Transverse colon (tissue), 4 donors: ENCODE results near the gene PODN. TPM values are rescaled to one million over a fixed set of nuclear protein-coding genes. Genes with fewer than 3 reads are reported as not detected.

Source experiments
- DNase-seq: peaks from one replicate; pipeline ENCODE4 v3.0.0-alpha.2; 2019
- H3K27ac ChIP-seq, 4 donors: fragments of 200-600 bp; sonication (generic); 2 replicates each; pipeline ENCODE4 v1.5.1; 2016 to 2018; ENCODE audit warnings: inconsistent platforms in 4 of 4
- H3K27me3 ChIP-seq: fragments of 200-600 bp; sonication (generic); 2 replicates; pipeline ENCODE4 v1.5.1; 2017; ENCODE audit warnings: inconsistent platforms
- H3K36me3 ChIP-seq, 4 donors: fragments of 200-600 bp; sonication (generic); 2 replicates each; pipeline ENCODE4 v1.5.1; 2017 to 2019; ENCODE audit warnings: inconsistent platforms in 4 of 4
- H3K4me1 ChIP-seq, 4 donors: fragments of 200-600 bp; sonication (generic); 2 replicates each; pipeline ENCODE4 v1.5.1; 2017 to 2020; ENCODE audit warnings: inconsistent platforms in 4 of 4
- H3K4me3 ChIP-seq, 4 donors: fragments of 200-600 bp; sonication (generic); 1 replicate in 1 of 4; 2 replicates in 3 of 4; pipeline versions ENCODE4 v1.5.1 to v1.6.1; 2017 to 2019; ENCODE audit warnings: inconsistent platforms in 4 of 4
- H3K9me3 ChIP-seq, 2 donors: fragments of 200-600 bp; sonication (generic); 2 replicates each; pipeline ENCODE4 v1.5.1; 2017 to 2019; ENCODE audit warnings: inconsistent platforms in 2 of 2
- EP300 ChIP-seq: sonication (generic); formaldehyde crosslinking; IDR thresholded peaks from one replicate; pipeline ENCODE4 v1.6.1; 2017; ENCODE audit warnings: antibody characterized with exemption, low read depth
- POLR2A ChIP-seq: fragments of 450-650 bp; IDR thresholded peaks from one replicate; pipeline ENCODE4 v1.6.1; 2016; ENCODE audit warnings: antibody characterized with exemption, mild to moderate bottlenecking, moderate library complexity
- POLR2AphosphoS5 ChIP-seq, 3 donors: sonication (generic); formaldehyde crosslinking; IDR thresholded peaks; one replicate each; pipeline ENCODE4 v1.6.1; 2016; ENCODE audit warnings: antibody characterized with exemption in 3 of 3
- WGBS, 2 donors: methylation state at CpG; one replicate each; pipeline ENCODE4 v1.1.5; 2018; ENCODE audit warnings: low coverage in 1 of 2; 5-methylcytosine and 5-hydroxymethylcytosine counted together
- in situ Hi-C, 4 donors: fragments of 200-750 bp; cut with MboI; loops; one replicate each; pipeline versions ENCODE4 v1.15.0 to v1.15.1; 2017; ENCODE audit warnings: low sequenced_read_pairs in 3 of 4, low pct_ligation_motif_present in 1 of 4, low pct_unique_long_range_greater_than_20kb in 1 of 4
- intact Hi-C: fragments of 100-400 bp; cut with DNase I; formaldehyde crosslinking; loops from one replicate; pipeline ENCODE4 v1.15.1; 2023; ENCODE audit warnings: low total_unique reads
- total RNA-seq, 4 donors: library from RNA; depleted of rRNA; stranded (reverse); fragments of >200 nt; gene quantifications; one replicate each; pipeline ENCODE4 v1.1.0, GENCODE V29; 2016
- TF ChIP-seq, protein P1 (sequence below), 5 experiments: fragments of 200-600 bp in 3 of 5; fragments of 450-650 bp in 2 of 5; sonication (generic) in 3 of 5; IDR thresholded peaks; 1 replicate in 2 of 5; 2 replicates in 3 of 5; pipeline ENCODE4 v1.5.1; 2016 to 2017; ENCODE audit warnings: antibody characterized with exemption in 5 of 5, inconsistent platforms in 3 of 5, mild to moderate bottlenecking in 2 of 5, moderate library complexity in 1 of 5

The PODN gene
- total RNA-seq, 4 donors from 2014 or later, result 29.4 to 43.6 (median 35.6) TPM

DNA sequence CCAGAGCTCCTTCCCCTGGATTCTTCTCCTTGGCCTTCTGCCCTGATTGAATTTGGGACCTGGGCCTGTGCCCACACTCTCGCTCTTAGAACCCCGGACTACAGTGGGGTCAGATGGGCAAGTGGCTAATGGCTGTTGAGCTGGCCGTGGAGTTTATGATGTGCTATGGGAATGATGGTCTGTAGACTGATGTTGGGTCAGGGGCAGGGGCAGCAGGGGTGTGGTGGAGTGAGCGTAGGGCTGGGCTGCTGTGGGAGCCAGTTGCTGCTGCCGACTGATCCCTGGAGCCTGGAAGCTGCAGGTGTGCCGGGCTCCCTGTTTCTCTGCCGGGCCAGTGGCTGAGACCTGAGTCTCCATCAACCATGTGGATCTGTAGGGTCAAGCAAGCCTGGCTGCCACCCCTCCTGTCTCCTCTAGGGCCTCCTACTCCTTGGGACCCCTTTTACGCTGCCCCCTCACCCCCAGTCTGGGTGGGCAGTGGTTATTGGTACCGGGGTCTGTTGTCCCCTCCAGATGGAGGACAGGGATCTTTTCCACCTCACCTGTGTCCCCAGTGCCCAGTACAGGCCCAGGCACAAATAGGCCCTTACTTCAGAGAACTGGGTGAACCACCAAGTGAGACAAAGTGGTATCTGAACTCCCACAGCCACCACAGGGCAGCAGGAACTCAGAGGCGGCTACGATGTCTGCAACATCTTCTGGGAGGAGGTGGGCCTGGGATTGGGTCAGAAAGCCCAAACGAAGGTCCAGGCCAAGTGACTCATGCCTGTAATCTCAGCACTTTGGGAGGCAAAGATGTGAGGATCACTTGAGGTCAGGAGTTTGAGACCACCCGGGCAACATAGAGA, 5.1 kb downstream of the PODN start:
- intact Hi-C loops (loop anchor here (10.0 kb wide), 1 partner anchor 52 kb away; no protein-coding TSS in a partner anchor), in situ Hi-C loops (no loop called here)
- Histone ChIP-seq H3K9me3 (no peaks in the 10 kb centered on the region), H3K27me3 (peaks cover 18% of the 10 kb centered on the region), H3K27ac (peak overlapping the region in 2 of 4 donors; percentile 4 to 19), H3K36me3 (no peaks in the 10 kb centered on the region), H3K4me1 (peaks cover 0 to 8% (median 5%) of the 10 kb centered on the region in 4 donors), H3K4me3 (no peak overlapping the region)
- TF ChIP-seq POLR2AphosphoS5 (IDR thresholded peaks at IDR 0.05) (no peak), EP300 (no peak), POLR2A (no peak)
- TF ChIP-seq, protein P1, sequence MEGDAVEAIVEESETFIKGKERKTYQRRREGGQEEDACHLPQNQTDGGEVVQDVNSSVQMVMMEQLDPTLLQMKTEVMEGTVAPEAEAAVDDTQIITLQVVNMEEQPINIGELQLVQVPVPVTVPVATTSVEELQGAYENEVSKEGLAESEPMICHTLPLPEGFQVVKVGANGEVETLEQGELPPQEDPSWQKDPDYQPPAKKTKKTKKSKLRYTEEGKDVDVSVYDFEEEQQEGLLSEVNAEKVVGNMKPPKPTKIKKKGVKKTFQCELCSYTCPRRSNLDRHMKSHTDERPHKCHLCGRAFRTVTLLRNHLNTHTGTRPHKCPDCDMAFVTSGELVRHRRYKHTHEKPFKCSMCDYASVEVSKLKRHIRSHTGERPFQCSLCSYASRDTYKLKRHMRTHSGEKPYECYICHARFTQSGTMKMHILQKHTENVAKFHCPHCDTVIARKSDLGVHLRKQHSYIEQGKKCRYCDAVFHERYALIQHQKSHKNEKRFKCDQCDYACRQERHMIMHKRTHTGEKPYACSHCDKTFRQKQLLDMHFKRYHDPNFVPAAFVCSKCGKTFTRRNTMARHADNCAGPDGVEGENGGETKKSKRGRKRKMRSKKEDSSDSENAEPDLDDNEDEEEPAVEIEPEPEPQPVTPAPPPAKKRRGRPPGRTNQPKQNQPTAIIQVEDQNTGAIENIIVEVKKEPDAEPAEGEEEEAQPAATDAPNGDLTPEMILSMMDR (IDR thresholded peaks at IDR 0.05), result no peak
- WGBS, 2 donors, result 82 to 100% methylated on average over 1 to 13 of the region's 13 CpGs
- DNase-seq, result no peak

DNA sequence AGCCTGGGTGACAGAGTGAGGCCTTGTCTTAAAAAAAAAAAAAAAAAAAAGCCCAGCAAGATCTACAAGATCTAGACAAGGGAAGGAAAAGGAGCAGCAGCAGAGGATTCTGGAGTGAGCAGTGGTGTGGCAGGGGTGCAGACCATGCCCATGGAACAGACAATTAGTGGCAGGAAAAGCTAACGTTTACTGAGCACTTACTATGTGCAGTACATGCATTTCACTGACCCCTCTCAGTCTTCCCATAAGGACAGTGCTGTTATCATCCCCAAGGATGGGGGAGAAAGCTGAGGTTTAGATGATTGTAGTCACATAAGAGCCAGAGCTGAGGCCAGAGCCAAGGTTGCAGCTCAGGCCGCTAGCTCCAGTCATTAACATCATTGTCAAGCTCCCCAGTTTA, 5.9 kb downstream of the PODN start:
- in situ Hi-C loops (no loop called here), intact Hi-C loops (loop anchor here (10.0 kb wide), 1 partner anchor 53 kb away; no protein-coding TSS in a partner anchor)
- WGBS, 2 donors, result 94% methylated on average over 2 of the region's 2 CpGs; no CpG with 5 or more reads in 1 of the 2 donors

DNA sequence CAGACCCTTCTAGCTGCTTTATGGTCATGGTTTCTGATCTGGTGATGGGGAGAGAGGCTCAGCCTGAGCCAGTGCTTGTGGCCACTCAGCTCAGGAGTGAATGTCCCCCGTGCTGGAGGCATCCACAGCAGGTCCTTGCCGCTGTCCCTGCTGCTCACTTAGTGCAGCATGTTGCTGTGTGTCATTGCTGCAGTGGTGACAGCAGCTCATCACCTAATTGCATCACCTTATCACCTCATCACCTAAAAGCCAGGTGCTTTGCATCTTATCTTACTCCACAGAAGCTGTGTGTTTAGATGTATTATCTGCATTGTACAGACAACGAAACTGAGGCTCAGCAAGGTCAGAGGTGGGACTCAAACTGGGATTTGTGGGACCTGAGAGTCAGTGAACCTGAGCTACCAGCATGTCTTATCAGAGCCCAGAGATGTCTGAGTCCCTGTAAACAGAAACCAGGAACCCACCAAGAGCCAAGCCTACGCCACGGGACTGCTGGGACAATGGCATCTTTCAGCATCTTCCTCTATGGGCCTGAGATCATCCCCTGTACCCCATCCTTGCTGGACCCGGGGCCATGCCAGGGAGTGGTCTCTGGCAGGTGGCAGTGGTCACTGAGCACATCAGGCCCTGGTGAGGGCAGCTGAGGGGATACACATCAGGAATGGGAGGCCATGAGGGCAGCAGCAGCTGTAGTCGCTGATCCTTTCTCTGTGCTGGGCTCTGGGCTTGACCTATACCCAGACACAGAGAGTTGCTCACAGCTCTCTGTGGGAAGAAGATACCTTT, 6.5 kb downstream of the PODN start:
- Histone ChIP-seq H3K27ac (no peak overlapping the region), H3K9me3 (no peaks in the 10 kb centered on the region), H3K36me3 (no peaks in the 10 kb centered on the region), H3K4me1 (peaks cover 0 to 3% (median 0%) of the 10 kb centered on the region in 4 donors), H3K4me3 (no peak overlapping the region), H3K27me3 (peaks cover 4% of the 10 kb centered on the region)
- no peak for DNase-seq
- WGBS, 2 donors, result 95% methylated on average over 7 of the region's 7 CpGs; no CpG with 5 or more reads in 1 of the 2 donors
- no peak for TF ChIP-seq EP300
- TF ChIP-seq POLR2AphosphoS5 (IDR thresholded peaks at IDR 0.05), result no peak
- TF ChIP-seq, protein P1 (IDR thresholded peaks at IDR 0.05), result no peak
- TF ChIP-seq POLR2A, result no peak
- intact Hi-C loops (loop anchor here (10.0 kb wide), 1 partner anchor 54 kb away; no protein-coding TSS in a partner anchor), in situ Hi-C loops (no loop called here)

More for the DNA sequence above, 5.9 kb downstream of the PODN start:
- Histone ChIP-seq H3K27me3 (peaks cover 10% of the 10 kb centered on the region), H3K4me1 (peaks cover 0 to 3% (median under 1%) of the 10 kb centered on the region in 4 donors), H3K27ac (no peak overlapping the region), H3K36me3 (no peaks in the 10 kb centered on the region), H3K4me3 (no peak overlapping the region), H3K9me3 (no peaks in the 10 kb centered on the region)
- no peak for DNase-seq
- TF ChIP-seq EP300 (no peak), POLR2AphosphoS5 (IDR thresholded peaks at IDR 0.05) (no peak), POLR2A (no peak)
- TF ChIP-seq, protein P1 (IDR thresholded peaks at IDR 0.05), result no peak

DNA sequence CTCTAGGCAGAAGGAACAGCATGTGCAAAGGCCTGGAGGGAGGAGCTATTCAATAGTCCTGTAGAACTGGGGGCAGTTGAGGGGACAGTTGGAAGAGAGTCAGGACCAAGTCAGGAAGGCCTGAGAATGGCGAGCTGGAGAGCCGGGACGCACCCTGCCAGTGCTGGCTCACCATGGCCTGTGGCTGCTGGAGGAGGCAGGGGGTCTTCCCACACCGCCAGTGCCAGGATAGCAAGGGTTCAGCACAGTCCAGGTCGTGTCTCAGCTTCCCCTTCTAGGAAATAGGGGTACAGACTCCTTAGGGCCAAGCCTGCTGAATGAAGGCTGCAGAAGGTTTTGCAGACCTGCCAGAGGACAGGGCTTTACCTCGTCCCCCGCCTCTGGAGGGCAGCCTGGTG, 7.3 kb downstream of the PODN start:
- Histone ChIP-seq H3K9me3 (no peaks in the 10 kb centered on the region), H3K27me3 (no peaks in the 10 kb centered on the region), H3K4me3 (no peak overlapping the region), H3K27ac (no peak overlapping the region), H3K4me1 (peaks cover 0 to 3% (median 0%) of the 10 kb centered on the region in 4 donors), H3K36me3 (no peaks in the 10 kb centered on the region)
- DNase-seq, result no peak
- 82% methylated on average over 7 of the region's 7 CpGs; no CpG with 5 or more reads in 1 of the 2 donors for WGBS, 2 donors
- TF ChIP-seq, protein P1 (IDR thresholded peaks at IDR 0.05), result no peak
- TF ChIP-seq POLR2A, result no peak
- TF ChIP-seq EP300, result no peak
- TF ChIP-seq POLR2AphosphoS5 (IDR thresholded peaks at IDR 0.05), result no peak
- intact Hi-C loops, result loop anchor here (10.0 kb wide), 1 partner anchor 54 kb away; no protein-coding TSS in a partner anchor
- in situ Hi-C loops, result no loop called here
